GM23338 (cell line): ENCODE results near the gene SNORC. TPM values are rescaled to one million over a fixed set of nuclear protein-coding genes. Genes with fewer than 3 reads are reported as not detected.

Experiments used
- ATAC-seq: fragments of 200-7000 bp; cut with Tn5 transposase; 3 replicates; pipeline ENCODE4 v1.9.1; 2020
- DNase-seq: peaks from one replicate; pipeline ENCODE4 v3.0.0-alpha.2; 2015; ENCODE audit warnings: low spot score
- H2AFZ ChIP-seq: fragments of 200-600 bp; sonication (generic); 2 replicates; pipeline ENCODE4 v1.8.0; 2016; ENCODE audit warnings: antibody characterized with exemption, mild to moderate bottlenecking, moderate library complexity
- H3F3A ChIP-seq: fragments of 200-600 bp; sonication (generic); replicated peaks from 2 replicates; pipeline ENCODE4 v1.8.0; 2017; ENCODE audit warnings: antibody characterized with exemption, mixed run types, low read depth
- H3K27ac ChIP-seq: fragments of 200-600 bp; sonication (generic); 2 replicates; pipeline ENCODE4 v1.6.1; 2016; ENCODE audit warnings: low read depth
- H3K27me3 ChIP-seq: fragments of 200-600 bp; sonication (generic); 2 replicates; pipeline ENCODE4 v1.8.0; 2016; ENCODE audit warnings: mild to moderate bottlenecking, mixed run types, moderate library complexity; ENCODE audit not compliant: insufficient read depth
- H3K36me3 ChIP-seq: fragments of 200-600 bp; sonication (generic); 2 replicates; pipeline ENCODE4 v1.8.0; 2016; ENCODE audit warnings: mild to moderate bottlenecking; ENCODE audit not compliant: insufficient read depth
- H3K4me1 ChIP-seq: fragments of 200-600 bp; sonication (generic); 2 replicates; pipeline ENCODE4 v1.8.0; 2016; ENCODE audit warnings: mild to moderate bottlenecking, moderate library complexity; ENCODE audit not compliant: insufficient read depth
- H3K4me2 ChIP-seq: fragments of 200-600 bp; sonication (generic); 2 replicates; pipeline ENCODE4 v1.7.1; 2017; ENCODE audit warnings: mixed run types
- H3K4me3 ChIP-seq: fragments of 200-600 bp; sonication (generic); 2 replicates; pipeline ENCODE4 v1.6.1; 2016; ENCODE audit warnings: mixed run types
- H3K79me2 ChIP-seq: fragments of 200-600 bp; sonication (generic); replicated peaks from 2 replicates; pipeline ENCODE4 v1.8.0; 2017; ENCODE audit warnings: mild to moderate bottlenecking; ENCODE audit not compliant: insufficient read depth
- H3K9me2 ChIP-seq: fragments of 200-600 bp; sonication (generic); 2 replicates; pipeline ENCODE4 v1.8.0; 2017; ENCODE audit not compliant: insufficient read depth
- H4K20me1 ChIP-seq: fragments of 200-600 bp; sonication (generic); replicated peaks from 2 replicates; pipeline ENCODE4 v1.8.0; 2017; ENCODE audit warnings: mild to moderate bottlenecking; ENCODE audit not compliant: insufficient read depth
- H3K27ac Mint-ChIP-seq: 2 replicates; pipeline ENCODE4 v1.8.0; 2020; ENCODE audit warnings: inconsistent platforms, mild to moderate bottlenecking, moderate library complexity, mixed read lengths
- H3K27me3 Mint-ChIP-seq: 3 replicates; pipeline ENCODE4 v1.8.0; 2022; ENCODE audit warnings: low read depth, mild to moderate bottlenecking, moderate library complexity, mixed read lengths, inconsistent platforms; ENCODE audit not compliant: insufficient read depth, poor library complexity
- H3K36me3 Mint-ChIP-seq: 3 replicates; pipeline ENCODE4 v1.8.0; 2021; ENCODE audit warnings: low read depth, mild to moderate bottlenecking, inconsistent platforms, moderate library complexity, mixed read lengths
- H3K4me1 Mint-ChIP-seq: 3 replicates; pipeline ENCODE4 v1.8.0; 2020; ENCODE audit warnings: mild to moderate bottlenecking, inconsistent platforms, mixed read lengths
- H3K4me3 Mint-ChIP-seq: 3 replicates; pipeline ENCODE4 v1.8.0; 2021; ENCODE audit warnings: moderate library complexity, mild to moderate bottlenecking, inconsistent platforms, mixed read lengths
- H3K9me3 Mint-ChIP-seq: 3 replicates; pipeline ENCODE4 v1.8.0; 2020; ENCODE audit warnings: moderate library complexity, mild to moderate bottlenecking, inconsistent platforms, mixed read lengths
- CREB1 ChIP-seq: fragments of 250-450 bp; sonication (Bioruptor Pico); IDR thresholded peaks from 2 replicates; pipeline ENCODE4 v1.5.0; 2020; ENCODE audit warnings: low read depth, mild to moderate bottlenecking, moderate library complexity
- CTCF ChIP-seq, 2 experiments: fragments of 200-600 bp in 1 of 2; sonication (generic) in 1 of 2; conservative IDR thresholded peaks; 2 replicates each; pipeline versions ENCODE4 v1.5.1 to v1.6.1; 2016 to 2017; ENCODE audit warnings: antibody characterized with exemption in 2 of 2, low read depth in 2 of 2, mild to moderate bottlenecking in 2 of 2, moderate library complexity in 1 of 2
- ETS1 ChIP-seq: IDR thresholded peaks from 2 replicates; pipeline ENCODE4 v1.6.1; 2016; ENCODE audit warnings: antibody characterized with exemption
- EZH2 ChIP-seq: fragments of 200-600 bp; sonication (generic); IDR thresholded peaks from one replicate; pipeline ENCODE4 v1.8.0; 2017; ENCODE audit warnings: antibody characterized with exemption, mild to moderate bottlenecking, low read depth; ENCODE audit not compliant: unreplicated experiment
- EZH2phosphoT487 ChIP-seq: fragments of 200-600 bp; sonication (generic); IDR thresholded peaks from one replicate; pipeline ENCODE4 v1.8.1; 2018; ENCODE audit warnings: antibody characterized with exemption; ENCODE audit not compliant: unreplicated experiment
- JUNB ChIP-seq: IDR thresholded peaks from one replicate; pipeline ENCODE4 v1.6.1; 2016; ENCODE audit warnings: antibody characterized with exemption; ENCODE audit not compliant: unreplicated experiment
- NANOG ChIP-seq: IDR thresholded peaks from 2 replicates; pipeline ENCODE4 v1.6.1; 2016; ENCODE audit warnings: antibody characterized with exemption, borderline replicate concordance
- POLR2AphosphoS5 ChIP-seq: IDR thresholded peaks from 2 replicates; pipeline ENCODE4 v1.6.1; 2016; ENCODE audit warnings: antibody characterized with exemption, low read depth
- REST ChIP-seq: IDR thresholded peaks from one replicate; pipeline ENCODE4 v1.6.1; 2018; ENCODE audit warnings: antibody characterized with exemption; ENCODE audit not compliant: unreplicated experiment
- STAT1 ChIP-seq: IDR thresholded peaks from one replicate; pipeline ENCODE4 v1.6.1; 2016; ENCODE audit warnings: antibody characterized with exemption; ENCODE audit not compliant: unreplicated experiment
- ZNF114 ChIP-seq: fragments of 250-450 bp; sonication (Bioruptor Pico); IDR thresholded peaks from 2 replicates; pipeline ENCODE4 v1.5.0; 2020; ENCODE audit warnings: mild to moderate bottlenecking, moderate library complexity
- ZNF331 ChIP-seq: fragments of 250-450 bp; sonication (Bioruptor Pico); IDR thresholded peaks from 2 replicates; pipeline ENCODE4 v1.5.0; 2020; ENCODE audit warnings: low read depth, mild to moderate bottlenecking, moderate library complexity
- polyA plus RNA-seq: library from polyadenylated mRNA; unstranded; fragments of >200 nt; fragmentation: Nextera tagmentation; extraction: Ambion mirVana; gene quantifications from 2 replicates; pipeline ENCODE4 v1.2.1, GENCODE V29; 2016
- total RNA-seq: library from RNA; depleted of rRNA; stranded (reverse); fragments of >200 nt; shearing (Covaris generic); gene quantifications from 2 replicates; pipeline ENCODE4 v1.2.3, GENCODE V29; 2014
- TF ChIP-seq, protein P1 (sequence below): fragments of 250-450 bp; sonication (Bioruptor Pico); IDR thresholded peaks from 2 replicates; pipeline ENCODE4 v1.5.0; 2020; ENCODE audit warnings: mild to moderate bottlenecking, moderate library complexity

SNORC gene
- total and polyA plus RNA-seq, 2 experiments from 2014 or later: 0.80 to 1.6 TPM

DNA sequence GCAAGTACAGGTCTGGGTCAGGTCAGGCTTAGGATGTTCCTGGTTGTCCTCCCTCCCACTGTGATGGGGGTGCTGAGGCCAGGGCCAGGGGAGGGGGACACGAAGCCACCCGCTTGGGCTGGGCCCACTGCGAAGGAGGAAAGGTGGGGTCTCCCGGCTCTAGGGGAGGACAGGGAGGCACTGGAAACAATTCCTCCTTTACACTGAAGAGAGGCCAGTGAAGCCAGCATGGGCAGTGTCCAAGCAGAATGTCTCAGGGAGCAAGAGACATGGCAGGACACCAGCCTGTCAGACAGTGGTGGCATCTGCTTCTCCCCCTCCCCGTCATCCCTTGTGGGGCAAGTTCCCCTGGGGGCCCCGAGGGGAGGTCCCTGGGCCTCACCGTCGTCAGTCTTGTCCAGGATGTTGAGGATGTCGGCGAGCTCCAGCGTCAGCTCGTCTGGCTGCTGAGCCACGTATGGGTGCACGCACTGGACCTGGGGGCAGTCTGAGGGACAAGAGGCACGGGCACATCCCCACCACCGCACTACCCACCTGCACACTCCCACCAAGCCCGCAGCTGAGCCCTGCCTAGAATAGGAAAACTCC is 10.8 kb downstream of the SNORC start:
- Mint-ChIP-seq H3K27ac (no peak overlapping the region), H3K36me3 (no peaks in the 10 kb centered on the region), H3K4me1 (no peaks in the 10 kb centered on the region; the same call in 2 of the 3 replicates), H3K27me3 (peaks cover 10% of the 10 kb centered on the region), H3K4me3 (no peak overlapping the region), H3K9me3 (no peaks in the 10 kb centered on the region)
- Histone ChIP-seq H3K4me3 (no peak overlapping the region), H3K27ac (no peak overlapping the region), H2AFZ (no peak overlapping the region), H4K20me1 (no peaks in the 10 kb centered on the region), H3K4me2 (no peak overlapping the region), H3K79me2 (no peaks in the 10 kb centered on the region), H3K27me3 (peaks cover 22% of the 10 kb centered on the region), H3K4me1 (no peaks in the 10 kb centered on the region; the same call in 1 of the 2 replicates), H3K9me2 (no peaks in the 10 kb centered on the region), H3K36me3 (no peaks in the 10 kb centered on the region), H3F3A (no peaks in the 10 kb centered on the region)
- DNase-seq (no peak), ATAC-seq (no peak)
- TF ChIP-seq REST (no peak), STAT1 (no peak), ZNF114 (CRISPR knock-in tag) (no peak), JUNB (no peak), CTCF (conservative IDR thresholded peaks at IDR 0.05; ENCODE audit: low read depth in 2 of 2) (no peak), ETS1 (no peak), ZNF331 (CRISPR knock-in tag) (no peak), CREB1 (CRISPR knock-in tag) (no peak), POLR2AphosphoS5 (no peak), EZH2phosphoT487 (no peak), NANOG (no peak), EZH2 (no peak)
- TF ChIP-seq, protein P1, sequence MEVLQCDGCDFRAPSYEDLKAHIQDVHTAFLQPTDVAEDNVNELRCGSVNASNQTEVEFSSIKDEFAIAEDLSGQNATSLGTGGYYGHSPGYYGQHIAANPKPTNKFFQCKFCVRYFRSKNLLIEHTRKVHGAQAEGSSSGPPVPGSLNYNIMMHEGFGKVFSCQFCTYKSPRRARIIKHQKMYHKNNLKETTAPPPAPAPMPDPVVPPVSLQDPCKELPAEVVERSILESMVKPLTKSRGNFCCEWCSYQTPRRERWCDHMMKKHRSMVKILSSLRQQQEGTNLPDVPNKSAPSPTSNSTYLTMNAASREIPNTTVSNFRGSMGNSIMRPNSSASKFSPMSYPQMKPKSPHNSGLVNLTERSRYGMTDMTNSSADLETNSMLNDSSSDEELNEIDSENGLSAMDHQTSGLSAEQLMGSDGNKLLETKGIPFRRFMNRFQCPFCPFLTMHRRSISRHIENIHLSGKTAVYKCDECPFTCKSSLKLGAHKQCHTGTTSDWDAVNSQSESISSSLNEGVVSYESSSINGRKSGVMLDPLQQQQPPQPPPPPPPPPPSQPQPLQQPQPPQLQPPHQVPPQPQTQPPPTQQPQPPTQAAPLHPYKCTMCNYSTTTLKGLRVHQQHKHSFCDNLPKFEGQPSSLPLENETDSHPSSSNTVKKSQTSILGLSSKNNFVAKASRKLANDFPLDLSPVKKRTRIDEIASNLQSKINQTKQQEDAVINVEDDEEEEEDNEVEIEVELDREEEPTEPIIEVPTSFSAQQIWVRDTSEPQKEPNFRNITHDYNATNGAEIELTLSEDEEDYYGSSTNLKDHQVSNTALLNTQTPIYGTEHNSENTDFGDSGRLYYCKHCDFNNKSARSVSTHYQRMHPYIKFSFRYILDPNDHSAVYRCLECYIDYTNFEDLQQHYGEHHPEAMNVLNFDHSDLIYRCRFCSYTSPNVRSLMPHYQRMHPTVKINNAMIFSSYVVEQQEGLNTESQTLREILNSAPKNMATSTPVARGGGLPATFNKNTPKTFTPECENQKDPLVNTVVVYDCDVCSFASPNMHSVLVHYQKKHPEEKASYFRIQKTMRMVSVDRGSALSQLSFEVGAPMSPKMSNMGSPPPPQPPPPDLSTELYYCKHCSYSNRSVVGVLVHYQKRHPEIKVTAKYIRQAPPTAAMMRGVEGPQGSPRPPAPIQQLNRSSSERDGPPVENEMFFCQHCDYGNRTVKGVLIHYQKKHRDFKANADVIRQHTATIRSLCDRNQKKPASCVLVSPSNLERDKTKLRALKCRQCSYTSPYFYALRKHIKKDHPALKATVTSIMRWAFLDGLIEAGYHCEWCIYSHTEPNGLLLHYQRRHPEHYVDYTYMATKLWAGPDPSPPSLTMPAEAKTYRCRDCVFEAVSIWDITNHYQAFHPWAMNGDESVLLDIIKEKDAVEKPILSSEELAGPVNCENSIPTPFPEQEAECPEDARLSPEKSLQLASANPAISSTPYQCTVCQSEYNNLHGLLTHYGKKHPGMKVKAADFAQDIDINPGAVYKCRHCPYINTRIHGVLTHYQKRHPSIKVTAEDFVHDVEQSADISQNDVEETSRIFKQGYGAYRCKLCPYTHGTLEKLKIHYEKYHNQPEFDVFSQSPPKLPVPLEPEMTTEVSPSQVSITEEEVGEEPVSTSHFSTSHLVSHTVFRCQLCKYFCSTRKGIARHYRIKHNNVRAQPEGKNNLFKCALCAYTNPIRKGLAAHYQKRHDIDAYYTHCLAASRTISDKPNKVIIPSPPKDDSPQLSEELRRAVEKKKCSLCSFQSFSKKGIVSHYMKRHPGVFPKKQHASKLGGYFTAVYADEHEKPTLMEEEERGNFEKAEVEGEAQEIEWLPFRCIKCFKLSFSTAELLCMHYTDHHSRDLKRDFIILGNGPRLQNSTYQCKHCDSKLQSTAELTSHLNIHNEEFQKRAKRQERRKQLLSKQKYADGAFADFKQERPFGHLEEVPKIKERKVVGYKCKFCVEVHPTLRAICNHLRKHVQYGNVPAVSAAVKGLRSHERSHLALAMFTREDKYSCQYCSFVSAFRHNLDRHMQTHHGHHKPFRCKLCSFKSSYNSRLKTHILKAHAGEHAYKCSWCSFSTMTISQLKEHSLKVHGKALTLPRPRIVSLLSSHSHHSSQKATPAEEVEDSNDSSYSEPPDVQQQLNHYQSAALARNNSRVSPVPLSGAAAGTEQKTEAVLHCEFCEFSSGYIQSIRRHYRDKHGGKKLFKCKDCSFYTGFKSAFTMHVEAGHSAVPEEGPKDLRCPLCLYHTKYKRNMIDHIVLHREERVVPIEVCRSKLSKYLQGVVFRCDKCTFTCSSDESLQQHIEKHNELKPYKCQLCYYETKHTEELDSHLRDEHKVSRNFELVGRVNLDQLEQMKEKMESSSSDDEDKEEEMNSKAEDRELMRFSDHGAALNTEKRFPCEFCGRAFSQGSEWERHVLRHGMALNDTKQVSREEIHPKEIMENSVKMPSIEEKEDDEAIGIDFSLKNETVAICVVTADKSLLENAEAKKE: no peak
